ENCODE results near the gene REPIN1.
"Not testable (repeated sequence)": the region's sequence is repeated elsewhere in the genome, so short reads cannot be mapped to it uniquely, and the experiment has no call there.

Gene REPIN1

DNA sequence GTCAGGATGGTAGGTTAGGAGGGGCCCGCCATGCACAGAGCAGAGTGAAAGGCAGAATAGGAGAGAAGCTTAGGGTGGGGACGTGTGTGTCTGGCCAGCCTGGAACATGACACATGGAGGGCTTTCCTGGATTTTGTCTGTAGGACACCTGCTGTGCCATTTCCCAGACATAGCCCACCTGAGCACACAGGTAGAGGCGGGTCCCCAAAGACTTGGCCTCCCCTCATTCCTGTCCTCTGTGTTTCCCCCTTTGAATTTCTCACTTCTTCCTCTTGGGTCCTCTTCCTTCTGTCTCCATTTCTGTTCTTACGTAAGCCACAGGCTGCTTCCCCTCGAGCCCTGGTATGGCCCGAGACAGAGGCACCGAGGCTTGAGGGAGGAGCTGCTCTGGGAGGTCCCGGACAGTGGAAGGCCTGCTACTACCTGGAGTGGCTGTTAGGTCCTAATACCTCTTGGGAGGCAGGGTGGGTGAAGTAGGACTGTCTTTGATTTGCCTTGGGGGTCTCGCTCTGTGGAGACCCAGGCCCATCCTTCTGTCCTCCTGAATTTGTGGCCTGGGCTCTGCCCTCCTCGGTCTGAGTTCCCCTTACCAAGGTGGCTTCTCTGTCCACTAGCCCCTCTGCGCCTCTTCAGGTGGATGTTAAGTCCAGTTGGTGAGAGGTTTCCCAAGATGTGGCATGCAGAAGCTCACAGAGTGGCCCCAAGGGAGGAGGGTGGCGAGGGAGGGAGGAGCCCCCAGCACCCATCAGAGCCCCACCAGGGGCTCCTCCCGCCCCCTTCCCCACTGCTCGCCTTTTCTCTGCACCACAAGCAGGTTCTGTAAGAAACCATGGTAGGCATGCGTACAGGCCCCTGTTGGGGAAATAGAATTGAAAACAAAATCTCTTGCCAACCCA lies 16.0 kb downstream of the REPIN1 start:
- TF ChIP-seq, protein P1, sequence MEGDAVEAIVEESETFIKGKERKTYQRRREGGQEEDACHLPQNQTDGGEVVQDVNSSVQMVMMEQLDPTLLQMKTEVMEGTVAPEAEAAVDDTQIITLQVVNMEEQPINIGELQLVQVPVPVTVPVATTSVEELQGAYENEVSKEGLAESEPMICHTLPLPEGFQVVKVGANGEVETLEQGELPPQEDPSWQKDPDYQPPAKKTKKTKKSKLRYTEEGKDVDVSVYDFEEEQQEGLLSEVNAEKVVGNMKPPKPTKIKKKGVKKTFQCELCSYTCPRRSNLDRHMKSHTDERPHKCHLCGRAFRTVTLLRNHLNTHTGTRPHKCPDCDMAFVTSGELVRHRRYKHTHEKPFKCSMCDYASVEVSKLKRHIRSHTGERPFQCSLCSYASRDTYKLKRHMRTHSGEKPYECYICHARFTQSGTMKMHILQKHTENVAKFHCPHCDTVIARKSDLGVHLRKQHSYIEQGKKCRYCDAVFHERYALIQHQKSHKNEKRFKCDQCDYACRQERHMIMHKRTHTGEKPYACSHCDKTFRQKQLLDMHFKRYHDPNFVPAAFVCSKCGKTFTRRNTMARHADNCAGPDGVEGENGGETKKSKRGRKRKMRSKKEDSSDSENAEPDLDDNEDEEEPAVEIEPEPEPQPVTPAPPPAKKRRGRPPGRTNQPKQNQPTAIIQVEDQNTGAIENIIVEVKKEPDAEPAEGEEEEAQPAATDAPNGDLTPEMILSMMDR (IDR thresholded peaks at IDR 0.05; ENCODE audit: borderline replicate concordance, insufficient read depth, low read depth, low read length), result no peak
- no peak overlapping the region for H3K4me3 ChIP-seq (ENCODE audit: low read depth, low read length)

DNA sequence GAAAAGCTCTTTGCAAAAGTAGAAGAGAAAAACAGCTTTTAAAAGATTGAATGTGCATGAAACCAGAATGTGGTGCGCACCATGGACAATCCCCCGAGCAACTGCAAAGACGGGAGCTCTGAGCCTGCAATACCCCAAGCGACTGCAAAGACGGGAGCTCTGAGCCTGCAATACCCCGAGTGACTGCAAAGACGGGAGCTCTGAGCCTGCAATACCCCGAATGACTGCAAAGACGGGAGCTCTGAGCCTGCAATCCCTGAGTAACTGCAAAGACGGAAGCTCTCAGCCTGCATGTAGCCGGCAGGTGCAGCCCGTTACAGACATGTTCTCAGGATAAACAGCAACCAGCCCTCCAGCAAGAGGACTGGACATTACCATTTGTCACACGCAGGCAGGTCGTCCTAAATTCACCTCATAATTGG lies 16.7 kb downstream of the REPIN1 start:
- H3K4me3 ChIP-seq (ENCODE audit: low read depth, low read length), result no peak overlapping the region
- TF ChIP-seq, protein P1 (IDR thresholded peaks at IDR 0.05; ENCODE audit: borderline replicate concordance, insufficient read depth, low read depth, low read length), result no peak

DNA sequence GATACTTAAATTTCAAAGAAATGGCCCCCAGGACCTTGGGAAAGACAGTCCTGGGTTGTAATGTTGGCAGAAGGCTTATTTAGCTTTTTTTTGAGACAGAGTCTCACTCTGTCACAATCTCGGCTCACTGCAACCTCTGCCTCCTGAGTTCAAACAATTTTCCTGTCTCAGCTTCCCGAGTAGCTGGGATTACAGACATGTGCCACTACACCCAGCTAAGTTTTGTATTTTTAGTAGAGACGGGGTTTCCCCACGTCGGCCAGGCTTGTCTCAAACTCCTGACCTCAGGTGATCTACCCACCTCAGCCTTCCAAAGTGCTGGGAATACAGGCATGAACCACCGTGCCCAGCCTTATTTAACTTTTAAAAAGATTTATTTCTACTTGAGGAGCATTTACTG lies 17.3 kb downstream of the REPIN1 start:
- not testable (repeated sequence) for H3K4me3 ChIP-seq (ENCODE audit: low read depth, low read length)

DNA sequence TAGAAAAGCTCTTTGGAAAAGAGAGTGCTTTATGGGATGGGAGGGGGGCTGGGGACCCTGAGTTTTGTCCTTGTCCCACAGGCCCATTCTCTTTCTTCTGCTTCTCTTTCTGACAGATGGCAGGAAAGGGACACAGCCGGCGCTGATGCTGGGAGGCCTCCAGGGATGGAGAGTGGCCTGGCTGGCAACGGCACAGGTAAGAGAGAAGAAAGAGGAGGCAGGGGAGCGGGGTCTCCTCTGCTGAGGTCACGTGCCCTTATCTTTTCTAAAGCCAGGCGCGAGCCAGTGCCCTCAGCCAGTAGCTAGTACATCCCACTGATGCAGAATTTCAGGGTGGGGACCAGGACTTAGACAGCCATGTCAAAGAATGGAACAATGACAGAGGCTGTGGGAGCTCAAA lies 19.7 kb downstream of the REPIN1 start:
- no peak overlapping the region for H3K4me3 ChIP-seq (ENCODE audit: low read depth, low read length)
- TF ChIP-seq, protein P1 (IDR thresholded peaks at IDR 0.05; ENCODE audit: borderline replicate concordance, insufficient read depth, low read depth, low read length), result no peak

DNA sequence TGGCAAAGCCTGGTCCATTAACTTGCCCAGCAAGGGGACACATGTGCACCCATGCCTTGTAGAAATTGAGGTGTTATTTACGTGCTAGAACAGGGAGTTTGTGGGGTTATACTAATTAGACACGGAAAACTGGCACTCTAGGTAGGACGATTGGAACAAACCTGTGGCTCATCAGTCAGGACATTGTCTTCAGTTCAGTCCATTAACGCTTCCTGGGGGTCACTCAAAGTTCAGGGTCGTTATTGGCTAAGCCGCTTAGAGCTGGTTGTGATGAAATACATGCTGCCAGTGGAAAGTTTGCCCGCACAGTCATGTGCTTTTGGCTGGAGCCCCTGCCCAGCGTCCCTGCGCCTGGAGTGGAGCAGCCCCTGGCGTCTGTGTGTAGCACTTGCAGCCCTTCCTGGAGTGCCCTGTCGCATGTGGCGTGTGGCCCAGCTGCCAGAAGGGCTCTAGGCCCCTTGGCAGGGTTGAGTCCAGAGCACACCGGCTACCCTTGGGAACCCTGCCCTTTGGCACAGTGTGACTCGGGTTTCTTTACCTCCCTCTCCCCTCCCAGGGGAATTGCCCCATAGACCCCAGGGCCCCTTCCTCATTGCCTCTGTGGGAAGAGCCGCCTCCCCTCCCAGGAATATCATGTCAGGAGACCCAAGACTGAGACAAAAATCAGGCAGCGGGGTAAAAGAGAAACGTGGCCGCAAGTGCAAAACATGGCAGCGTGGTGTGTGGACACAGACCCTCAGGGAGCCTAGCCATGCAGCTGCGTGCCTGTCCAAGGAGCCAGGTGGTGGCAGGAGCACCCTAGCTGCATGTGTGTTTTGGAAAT lies 20.3 kb downstream of the REPIN1 start:
- H3K4me3 ChIP-seq (ENCODE audit: low read depth, low read length), result no peak overlapping the region

DNA sequence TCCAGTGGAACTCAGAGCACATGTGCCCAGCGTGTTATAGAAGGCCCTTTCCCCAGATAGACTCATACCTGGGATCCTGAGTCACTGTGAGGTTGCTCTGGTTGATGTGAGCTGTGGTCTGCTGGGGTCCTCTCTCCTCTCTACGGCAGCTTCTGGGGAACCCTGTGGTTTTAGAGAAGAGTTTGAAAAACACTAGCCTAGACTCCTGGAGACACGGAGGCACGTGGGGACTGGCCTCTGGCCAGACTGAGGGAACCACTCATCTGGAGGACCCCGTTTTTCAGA lies 20.9 kb downstream of the REPIN1 start:
- TF ChIP-seq, protein P1 (IDR thresholded peaks at IDR 0.05; ENCODE audit: borderline replicate concordance, insufficient read depth, low read depth, low read length), result no peak
- H3K4me3 ChIP-seq (ENCODE audit: low read depth, low read length), result no peak overlapping the region

More for the DNA sequence above, 20.3 kb downstream of the REPIN1 start:
- TF ChIP-seq, protein P1 (IDR thresholded peaks at IDR 0.05; ENCODE audit: borderline replicate concordance, insufficient read depth, low read depth, low read length), result no peak

DNA sequence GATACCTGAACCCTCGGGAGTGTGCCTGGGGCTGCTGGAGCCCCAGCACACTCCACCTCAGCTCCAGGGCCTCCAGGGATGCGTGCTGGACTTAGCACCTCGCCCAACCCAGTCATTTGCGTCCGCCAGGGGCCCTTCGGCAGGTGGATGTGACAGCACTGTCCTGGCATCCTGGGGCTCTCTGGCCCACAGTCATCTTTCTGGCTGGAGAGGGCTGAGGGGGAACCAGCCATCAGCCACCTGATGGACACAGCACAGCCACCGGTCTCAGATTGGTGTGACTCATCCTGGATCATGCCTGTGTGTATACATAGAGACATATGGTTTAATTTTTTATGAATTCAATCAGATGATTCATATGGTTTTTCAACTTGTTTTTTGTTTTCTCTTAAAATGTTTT lies 21.6 kb downstream of the REPIN1 start:
- H3K4me3 ChIP-seq (ENCODE audit: low read depth, low read length), result no peak overlapping the region
- TF ChIP-seq, protein P1 (IDR thresholded peaks at IDR 0.05; ENCODE audit: borderline replicate concordance, insufficient read depth, low read depth, low read length), result no peak
